GM10266 (cell line): Measurements from ENCODE around the gene GLIS1.

ENCODE experiments used
- DNase-seq: peaks from one replicate; pipeline ENCODE4 v3.0.0; 2012; ENCODE audit errors: extremely low spot score
- TF ChIP-seq, protein P1 (sequence below): IDR thresholded peaks from 2 replicates; pipeline ENCODE4 v1.5.1; 2012; ENCODE audit warnings: mild to moderate bottlenecking, low read depth; ENCODE audit not compliant: control insufficient read depth, insufficient read depth; ENCODE audit errors: missing control alignments

GLIS1 gene

DNA sequence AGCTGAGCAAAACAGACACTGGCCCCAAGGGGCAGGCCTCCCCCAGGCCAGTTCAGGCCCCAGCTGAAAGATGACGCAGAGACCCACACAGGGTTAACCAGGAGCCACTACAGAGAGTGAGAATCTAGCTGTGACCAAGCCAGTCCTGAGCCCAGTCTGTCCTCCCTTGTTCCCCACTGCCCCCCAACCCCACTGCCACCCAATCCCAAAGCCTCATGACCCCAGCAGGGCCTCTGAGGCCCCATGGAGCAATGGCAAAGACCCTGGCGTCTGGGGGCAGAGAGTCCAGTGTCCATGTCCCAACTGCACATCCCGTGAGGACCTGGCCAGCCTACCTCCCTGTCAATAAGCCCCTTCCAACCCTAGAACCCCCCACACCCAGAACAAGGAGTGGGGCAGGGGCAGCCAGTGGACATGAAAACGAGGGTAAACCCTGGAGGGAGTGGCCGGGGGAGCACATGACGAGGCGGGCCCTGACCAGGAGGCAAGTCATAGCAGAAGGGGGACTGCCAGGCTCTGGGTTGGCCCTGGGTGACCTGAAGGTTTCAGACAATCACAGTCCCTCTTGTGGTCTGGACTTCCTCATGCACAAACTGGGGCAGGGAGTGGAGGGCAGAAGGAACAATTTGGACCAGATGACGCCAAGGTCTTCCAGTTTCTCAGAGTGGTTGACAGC, 100.5 kb downstream of the GLIS1 start:
- TF ChIP-seq, protein P1, sequence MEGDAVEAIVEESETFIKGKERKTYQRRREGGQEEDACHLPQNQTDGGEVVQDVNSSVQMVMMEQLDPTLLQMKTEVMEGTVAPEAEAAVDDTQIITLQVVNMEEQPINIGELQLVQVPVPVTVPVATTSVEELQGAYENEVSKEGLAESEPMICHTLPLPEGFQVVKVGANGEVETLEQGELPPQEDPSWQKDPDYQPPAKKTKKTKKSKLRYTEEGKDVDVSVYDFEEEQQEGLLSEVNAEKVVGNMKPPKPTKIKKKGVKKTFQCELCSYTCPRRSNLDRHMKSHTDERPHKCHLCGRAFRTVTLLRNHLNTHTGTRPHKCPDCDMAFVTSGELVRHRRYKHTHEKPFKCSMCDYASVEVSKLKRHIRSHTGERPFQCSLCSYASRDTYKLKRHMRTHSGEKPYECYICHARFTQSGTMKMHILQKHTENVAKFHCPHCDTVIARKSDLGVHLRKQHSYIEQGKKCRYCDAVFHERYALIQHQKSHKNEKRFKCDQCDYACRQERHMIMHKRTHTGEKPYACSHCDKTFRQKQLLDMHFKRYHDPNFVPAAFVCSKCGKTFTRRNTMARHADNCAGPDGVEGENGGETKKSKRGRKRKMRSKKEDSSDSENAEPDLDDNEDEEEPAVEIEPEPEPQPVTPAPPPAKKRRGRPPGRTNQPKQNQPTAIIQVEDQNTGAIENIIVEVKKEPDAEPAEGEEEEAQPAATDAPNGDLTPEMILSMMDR = no peak
- DNase-seq = no peak

DNA sequence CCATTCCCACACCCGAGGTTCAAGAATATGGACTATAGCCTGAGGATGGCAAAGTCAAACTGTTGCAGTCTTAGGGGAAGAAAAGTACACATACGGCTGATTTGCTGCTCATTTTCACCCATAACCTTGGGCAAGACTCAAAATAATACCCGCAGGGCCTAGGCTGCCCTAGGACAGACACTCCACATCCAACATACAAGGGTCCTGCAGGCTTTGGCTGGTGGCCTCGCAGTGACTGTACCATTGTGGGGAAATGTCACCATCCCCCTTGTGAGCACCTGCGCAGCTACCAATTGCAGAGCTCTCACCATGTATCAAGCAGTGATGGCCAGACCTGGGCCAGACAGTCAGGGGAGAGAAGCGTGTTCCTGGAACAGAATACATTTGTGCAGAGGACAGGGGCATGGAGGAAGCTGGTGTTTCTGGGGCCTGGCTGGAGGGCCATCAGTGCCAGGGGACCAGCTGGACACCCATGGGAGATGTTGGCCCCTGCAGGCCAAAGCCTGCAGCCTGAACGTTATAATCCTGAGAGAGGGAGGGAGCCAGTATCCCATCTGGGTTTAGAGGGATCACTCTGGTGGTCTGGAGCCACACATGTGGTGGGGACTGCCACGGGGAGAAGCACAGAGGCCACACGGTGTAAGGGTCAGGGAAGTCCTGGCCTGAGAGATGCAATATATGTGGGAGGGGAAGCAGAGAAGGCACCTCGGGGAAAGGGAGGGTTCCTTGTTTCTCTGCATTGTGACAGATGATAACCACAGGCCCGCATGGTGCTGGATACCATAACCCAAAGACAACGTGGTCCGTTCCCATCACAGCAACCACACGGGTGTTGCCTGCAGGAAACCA, 101.2 kb downstream of the GLIS1 start:
- no peak for DNase-seq
- TF ChIP-seq, protein P1 = no peak

DNA sequence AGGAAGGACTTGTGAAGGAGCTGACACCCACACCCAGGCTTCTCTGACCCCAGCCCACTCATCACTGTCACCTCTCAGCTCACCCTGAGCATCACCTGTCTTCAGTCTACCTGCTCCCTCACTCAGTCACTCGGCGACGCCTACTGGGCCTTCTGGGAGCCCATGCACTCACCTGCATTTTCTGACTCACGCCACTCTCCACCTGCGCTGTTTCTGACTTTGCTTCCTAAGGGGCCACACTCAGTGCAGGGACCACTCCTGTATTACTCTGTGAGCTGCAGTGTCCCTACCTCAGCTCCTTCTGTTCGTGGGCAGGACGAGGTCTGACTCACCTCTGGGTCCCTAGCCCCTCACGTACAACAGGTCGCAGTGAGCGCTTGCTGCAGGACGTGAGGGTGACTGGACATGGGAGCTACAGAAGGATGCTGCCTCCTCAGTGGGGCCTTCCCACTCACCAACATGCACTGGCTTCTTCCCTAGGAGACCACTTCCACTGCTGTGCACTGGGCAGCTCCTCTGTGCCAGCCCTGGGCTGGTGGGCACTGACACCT, 102.3 kb downstream of the GLIS1 start:
- DNase-seq = no peak
- TF ChIP-seq, protein P1 = no peak

DNA sequence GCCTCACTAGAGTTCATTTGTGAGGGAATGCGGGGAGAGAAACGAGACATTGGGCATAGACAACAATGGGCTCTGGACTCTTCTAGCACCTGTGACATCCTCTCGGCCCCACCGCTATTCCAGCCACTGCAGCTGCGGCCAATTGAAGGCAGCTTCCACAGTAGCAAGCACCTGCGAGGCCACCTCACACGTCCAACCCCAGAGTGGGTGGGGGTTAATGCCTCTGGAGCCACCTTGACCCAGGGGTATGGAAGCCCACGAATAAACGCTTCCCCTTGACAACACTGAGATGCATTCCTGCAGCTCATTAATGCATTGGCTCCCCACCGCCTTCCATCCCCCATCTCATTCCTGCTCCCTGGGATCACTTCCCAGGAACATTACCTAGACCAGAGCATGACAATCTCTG, 104.4 kb downstream of the GLIS1 start:
- TF ChIP-seq, protein P1 = no peak
- DNase-seq = no peak

DNA sequence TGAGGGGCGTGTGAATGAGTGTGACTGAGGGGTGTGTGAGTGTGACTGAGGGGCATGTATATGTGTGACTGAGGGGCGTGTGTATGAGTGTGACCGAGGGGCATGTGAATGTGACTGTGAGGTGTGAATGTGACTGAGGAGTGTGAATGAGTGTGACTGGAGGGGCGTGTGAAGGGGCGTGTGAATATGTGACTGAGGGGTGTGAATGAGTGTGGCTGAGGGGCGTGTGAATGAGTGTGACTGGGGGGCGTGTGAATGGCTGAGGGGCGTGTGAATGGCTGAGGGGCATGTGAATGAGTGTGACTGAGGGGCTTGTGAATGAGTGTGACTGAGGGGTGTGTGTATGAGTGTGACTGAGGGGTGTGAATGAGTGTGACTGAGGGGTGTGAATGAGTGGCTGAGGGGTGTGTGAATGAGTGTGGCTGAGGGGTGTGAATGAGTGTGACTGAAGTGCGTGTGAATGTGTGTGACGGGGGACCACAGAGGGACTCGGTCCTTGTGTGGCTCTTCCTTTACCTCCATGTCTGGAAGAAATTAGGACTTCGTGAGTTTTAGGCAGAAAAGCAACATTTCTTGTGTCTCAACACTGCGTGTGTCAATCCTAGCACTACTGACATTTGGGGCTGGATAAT, 105.8 kb downstream of the GLIS1 start:
- DNase-seq = no peak
- TF ChIP-seq, protein P1 = no peak

DNA sequence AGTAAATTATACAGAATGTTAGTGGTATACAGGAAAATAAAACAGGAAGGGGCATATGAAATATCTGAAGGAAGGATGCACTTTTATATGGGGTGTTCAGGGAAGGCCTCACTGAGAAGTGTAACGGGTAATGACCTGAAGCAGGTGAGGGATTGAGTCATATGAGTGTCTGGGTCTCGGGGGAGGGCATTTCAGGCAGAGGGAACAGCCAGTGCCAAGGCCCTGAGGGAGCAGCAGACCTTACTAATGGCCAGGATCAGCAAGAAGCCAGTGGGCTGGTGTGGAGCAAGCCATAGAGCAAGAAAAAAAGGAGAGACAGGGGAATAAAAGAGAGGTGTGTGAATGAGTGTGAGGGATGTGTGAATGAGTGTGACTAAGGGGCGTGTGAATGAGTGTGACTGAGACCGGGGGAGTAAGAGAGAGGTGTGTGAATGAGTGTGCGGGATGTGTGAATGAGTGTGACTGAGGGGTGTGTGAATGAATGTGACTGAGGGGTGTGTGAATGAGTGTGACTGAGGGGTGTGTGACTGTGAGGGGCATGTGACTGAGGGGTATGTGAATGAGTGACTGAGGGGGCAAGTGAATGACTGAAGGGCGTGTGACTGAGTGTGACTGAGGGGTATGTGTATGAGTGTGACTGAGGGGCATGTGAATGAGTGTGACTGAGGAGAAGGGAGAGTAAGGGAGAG, 107.2 kb downstream of the GLIS1 start:
- DNase-seq = no peak
- TF ChIP-seq, protein P1 = no peak
